Large intestine (tissue), 3 donors: ENCODE measurements around the gene ATP5F1A. TPM values are rescaled to one million over a fixed set of nuclear protein-coding genes. Genes with fewer than 3 reads are reported as not detected.

ENCODE experiments used
- DNase-seq, 2 donors: peaks; one replicate each; pipeline versions ENCODE4 v3.0.0 to v3.0.0-alpha.2; 2013
- H3K27ac ChIP-seq: one replicate; pipeline ENCODE4 v1.5.1; 2013; ENCODE audit warnings: low read length
- H3K27me3 ChIP-seq: 2 replicates; pipeline ENCODE4 v1.6.1; 2013; ENCODE audit warnings: low read length; ENCODE audit not compliant: control insufficient read depth, insufficient read depth
- H3K36me3 ChIP-seq: 2 replicates; pipeline ENCODE4 v1.6.1; 2013; ENCODE audit warnings: low read length; ENCODE audit not compliant: control insufficient read depth, insufficient read depth
- H3K4me1 ChIP-seq: one replicate; pipeline ENCODE4 v1.6.1; 2013; ENCODE audit warnings: low read length; ENCODE audit not compliant: control insufficient read depth, insufficient read depth
- H3K4me3 ChIP-seq: one replicate; pipeline ENCODE4 v1.5.1; 2013; ENCODE audit warnings: low read length
- H3K9me3 ChIP-seq: one replicate; pipeline ENCODE4 v1.6.1; 2013; ENCODE audit warnings: mild to moderate bottlenecking, low read depth, low read length, moderate library complexity; ENCODE audit not compliant: control insufficient read depth
- WGBS: methylation state at CpG from one replicate; pipeline ENCODE4 v1.1.5; 2013; ENCODE audit warnings: low lambda C conversion rate; ENCODE audit not compliant: insufficient coverage; 5-methylcytosine and 5-hydroxymethylcytosine counted together
- polyA plus RNA-seq: library from polyadenylated mRNA; unstranded; fragments of 120-200 nt; gene quantifications from one replicate; pipeline ENCODE4 v1.2.1, GENCODE V29; 2013

The ATP5F1A gene
- polyA plus RNA-seq, 1 donor = 638 TPM

GRCh38 chr18:46080156-46080555 is 17.9 kb downstream of the ATP5F1A start:
- no peak overlapping the region for H3K4me3 ChIP-seq
- H3K4me1 ChIP-seq = peaks cover 14% of the 10 kb centered on the region
- H3K36me3 ChIP-seq = peaks cover 41% of the 10 kb centered on the region
- no peaks in the 10 kb centered on the region for H3K27me3 ChIP-seq
- DNase-seq = peak; percentile 46 to 78
- no CpG with 5 or more reads among the region's 1 CpG for WGBS
- no peaks in the 10 kb centered on the region for H3K9me3 ChIP-seq
- peak overlapping the region; percentile 51 for H3K27ac ChIP-seq

GRCh38 chr18:46079336-46079735 is 18.8 kb downstream of the ATP5F1A start:
- no peaks in the 10 kb centered on the region for H3K27me3 ChIP-seq
- H3K9me3 ChIP-seq = no peaks in the 10 kb centered on the region
- H3K4me3 ChIP-seq = no peak overlapping the region
- H3K36me3 ChIP-seq = peaks cover 33% of the 10 kb centered on the region
- H3K27ac ChIP-seq = no peak overlapping the region
- peaks cover 14% of the 10 kb centered on the region for H3K4me1 ChIP-seq
- DNase-seq = no peak

DNA sequence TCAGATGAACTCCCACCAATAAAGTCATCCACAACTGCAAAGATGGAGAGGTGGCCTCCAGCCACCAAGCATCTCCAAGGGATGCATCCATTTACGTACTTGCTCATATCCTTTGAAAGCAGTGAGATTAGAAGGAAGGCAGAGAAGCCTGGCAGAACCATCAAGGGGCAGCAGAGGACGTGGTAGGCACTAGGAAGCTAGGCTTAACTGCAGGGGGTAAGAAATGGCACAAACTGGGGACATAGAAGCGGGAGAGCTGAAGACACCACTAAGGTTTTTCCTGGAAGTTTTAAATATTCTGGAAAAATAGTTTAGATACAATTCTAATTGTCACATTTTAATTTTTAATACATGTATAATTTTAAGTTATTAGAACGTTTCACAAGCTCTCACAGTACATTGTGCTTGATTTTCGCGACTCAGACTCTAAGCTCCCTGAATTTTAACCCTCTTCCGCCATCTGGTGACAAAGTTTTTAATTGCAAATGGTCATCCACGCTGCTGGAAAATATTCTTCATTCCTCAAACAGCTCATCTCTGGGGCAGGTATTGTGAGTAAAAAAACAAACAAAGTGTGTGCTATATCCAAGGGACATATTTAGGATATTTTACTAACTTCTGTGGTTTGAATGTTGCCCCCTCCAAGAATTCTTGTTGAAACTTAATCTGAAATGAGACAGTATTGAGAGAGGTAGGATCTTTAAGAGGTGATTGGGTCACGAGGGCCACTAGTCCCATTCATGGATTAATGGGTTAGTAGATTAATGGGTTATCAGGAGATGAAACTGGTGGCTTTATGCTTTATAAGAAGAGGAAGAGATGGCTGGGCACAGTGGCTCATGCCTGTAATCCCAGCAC is 24.4 kb downstream of the ATP5F1A start:
- H3K27me3 ChIP-seq = no peaks in the 10 kb centered on the region
- H3K9me3 ChIP-seq = no peaks in the 10 kb centered on the region
- H3K4me1 ChIP-seq = peaks cover 6% of the 10 kb centered on the region
- WGBS = 34% methylated on average over 3 of the region's 9 CpGs
- H3K36me3 ChIP-seq = peaks cover 6% of the 10 kb centered on the region
- H3K27ac ChIP-seq = no peak overlapping the region
- no peak overlapping the region for H3K4me3 ChIP-seq
- peak; percentile 49 to 58 for DNase-seq

- Histone ChIP-seq H3K4me1 (peaks cover 6% of the 10 kb centered on the region), H3K4me3 (no peak overlapping the region), H3K27ac (no peak overlapping the region), H3K27me3 (no peaks in the 10 kb centered on the region), H3K9me3 (no peaks in the 10 kb centered on the region), H3K36me3 (peaks cover 6% of the 10 kb centered on the region)
- DNase-seq = no peak
- WGBS = no CpG with 5 or more reads among the region's 3 CpGs
Measured at GRCh38 chr18:46072959-46073358, 25.1 kb downstream of the ATP5F1A start.

- H3K4me1 ChIP-seq = peaks cover 6% of the 10 kb centered on the region
- H3K9me3 ChIP-seq = no peaks in the 10 kb centered on the region
- H3K4me3 ChIP-seq = peak overlapping the region; percentile 72
- H3K36me3 ChIP-seq = peaks cover under 1% of the 10 kb centered on the region
- no peaks in the 10 kb centered on the region for H3K27me3 ChIP-seq
- no CpG with 5 or more reads among the region's 25 CpGs for WGBS
- no peak for DNase-seq
- H3K27ac ChIP-seq = no peak overlapping the region
Measured at GRCh38 chr18:46072376-46072867, 25.7 kb downstream of the ATP5F1A start.

- no peak within 1 kb of the TSS for H3K27ac ChIP-seq
- peak; percentile 51 to 74 for DNase-seq
- H3K9me3 ChIP-seq = no peaks in the 10 kb centered on the region
- no CpG with 5 or more reads among the region's 75 CpGs for WGBS
- no peaks in the 10 kb centered on the region for H3K36me3 ChIP-seq
- peaks cover 6% of the 10 kb centered on the region for H3K4me1 ChIP-seq
- H3K4me3 ChIP-seq = peak within 1 kb of the TSS; percentile 72
- H3K27me3 ChIP-seq = no peaks in the 10 kb centered on the region
Measured at GRCh38 chr18:46071653-46072375, 26.3 kb downstream of the ATP5F1A start, which contains the start of gene PSTPIP2. Gene PSTPIP2, minus strand, starts transcription at chr18:46072260. Its CDS starts 72 bp downstream, at chr18:46072188.

DNA sequence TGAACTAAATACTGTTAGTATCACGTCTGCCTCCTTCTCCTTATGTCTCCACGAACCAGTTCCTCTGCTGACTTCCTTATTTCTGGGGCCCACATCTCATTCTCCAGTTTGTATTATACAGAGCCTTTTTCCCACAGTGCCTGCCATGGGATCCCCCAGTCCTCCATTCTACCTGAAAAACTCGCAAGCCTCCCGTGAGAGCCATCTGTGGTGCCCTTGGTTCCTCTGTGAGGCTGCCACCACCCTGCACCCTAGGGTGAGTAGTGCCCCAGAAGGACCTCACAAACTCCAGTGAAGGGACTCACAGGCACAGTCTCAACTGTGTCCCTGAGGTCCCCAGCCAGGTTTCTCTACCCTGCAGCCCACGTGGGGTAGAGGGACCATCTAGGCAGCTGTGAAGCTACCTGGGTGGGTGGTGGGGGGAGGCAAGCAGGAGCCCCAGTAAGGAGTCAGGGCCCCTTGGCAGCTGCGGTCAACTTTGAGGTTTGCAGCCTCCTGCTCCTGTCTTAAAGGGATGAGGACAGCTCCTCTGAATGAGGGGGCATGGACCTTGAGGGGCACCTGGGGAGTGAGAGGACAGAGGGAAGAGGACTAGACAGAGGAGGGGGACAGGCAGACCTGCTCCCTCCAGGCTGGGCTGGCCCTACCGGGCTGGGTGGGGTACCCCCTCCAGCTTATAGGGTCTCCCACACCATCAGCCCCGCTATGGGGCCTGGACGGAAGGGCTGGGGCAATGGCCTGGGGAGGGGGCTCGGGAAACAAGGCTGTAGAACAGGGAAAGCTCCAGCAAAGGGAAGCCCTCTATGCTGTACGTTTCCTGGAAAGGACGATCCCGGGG is 27.1 kb downstream of the ATP5F1A start:
- Histone ChIP-seq H3K27ac (no peak overlapping the region), H3K9me3 (no peaks in the 10 kb centered on the region), H3K36me3 (no peaks in the 10 kb centered on the region), H3K4me3 (peak overlapping the region; percentile 72), H3K4me1 (peaks cover 6% of the 10 kb centered on the region), H3K27me3 (no peaks in the 10 kb centered on the region)
- WGBS = no CpG with 5 or more reads among the region's 13 CpGs
- DNase-seq = peak in 1 of 2 donors; percentile 32

- Histone ChIP-seq H3K36me3 (no peaks in the 10 kb centered on the region), H3K27me3 (no peaks in the 10 kb centered on the region), H3K27ac (no peak overlapping the region), H3K4me3 (no peak overlapping the region), H3K9me3 (no peaks in the 10 kb centered on the region), H3K4me1 (peaks cover 6% of the 10 kb centered on the region)
- DNase-seq = no peak
- no CpG with 5 or more reads among the region's 6 CpGs for WGBS
Measured at GRCh38 chr18:46070232-46070631, 27.9 kb downstream of the ATP5F1A start.

DNA sequence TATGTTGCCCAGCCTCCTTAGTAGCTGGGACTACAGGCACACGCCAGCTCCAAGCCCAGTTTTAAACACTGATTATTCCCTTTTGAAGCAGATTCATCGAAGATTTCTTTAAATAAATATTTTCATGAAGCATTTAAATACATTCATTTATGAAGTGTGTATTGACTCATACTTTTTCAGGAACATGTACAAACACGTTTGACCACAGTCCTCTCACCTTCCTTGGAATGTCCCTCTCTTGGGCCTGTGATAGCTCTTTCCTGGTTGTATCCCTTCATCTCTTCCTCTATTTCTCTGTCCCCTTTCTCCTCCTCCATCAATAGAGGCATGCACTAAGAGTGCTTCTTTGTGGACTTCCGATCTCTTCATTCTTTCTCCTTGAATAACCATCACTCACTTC is 28.6 kb downstream of the ATP5F1A start:
- Histone ChIP-seq H3K9me3 (no peaks in the 10 kb centered on the region), H3K27me3 (no peaks in the 10 kb centered on the region), H3K4me3 (no peak overlapping the region), H3K27ac (no peak overlapping the region), H3K4me1 (peaks cover 6% of the 10 kb centered on the region), H3K36me3 (no peaks in the 10 kb centered on the region)
- 84% methylated on average over 2 of the region's 4 CpGs for WGBS
- DNase-seq = no peak

- Histone ChIP-seq H3K27me3 (no peaks in the 10 kb centered on the region), H3K9me3 (no peaks in the 10 kb centered on the region), H3K4me1 (peaks cover 6% of the 10 kb centered on the region), H3K27ac (no peak overlapping the region), H3K36me3 (no peaks in the 10 kb centered on the region), H3K4me3 (no peak overlapping the region)
- no CpG with 5 or more reads among the region's 1 CpG for WGBS
- DNase-seq = no peak
Measured at GRCh38 chr18:46068763-46069162, 29.3 kb downstream of the ATP5F1A start.
